ENCODE measurements around the gene GSTM4. TPM values are rescaled to one million over a fixed set of nuclear protein-coding genes. Genes with fewer than 3 reads are reported as not detected.

GSTM4 gene
- total and polyA plus RNA-seq, 2 of the 8 experiments (the other 6 are each of a cell fraction or from before 2014, with no cell fraction given) = 11.3 to 31.4 TPM

Other genes starting within 250 kb of the GSTM4 start
- 147 and 166 TPM in 2 replicates for gene PSMA5, start 229.7 kb upstream of the GSTM4 start, total RNA-seq (2021; fragmentation: NEBNext Ultra II Directional; extraction: Animal tissue kit (Norgen Biotek cat#: 25700))
- 73.3 and 140 TPM in 2 replicates for gene PSMA5, start 229.7 kb upstream of the GSTM4 start, polyA plus RNA-seq (2011; rRNA removed)
- 1.5 and 1.7 TPM in 2 replicates for gene SYPL2, start 189.6 kb upstream of the GSTM4 start, total RNA-seq (2021; fragmentation: NEBNext Ultra II Directional; extraction: Animal tissue kit (Norgen Biotek cat#: 25700))
- gene SYPL2, start 189.6 kb upstream of the GSTM4 start, polyA plus RNA-seq (2011; rRNA removed) = 1.5 and 1.6 TPM in 2 replicates
- 9.3 and 9.8 TPM in 2 replicates for gene ATXN7L2, start 172.2 kb upstream of the GSTM4 start, total RNA-seq (2021; fragmentation: NEBNext Ultra II Directional; extraction: Animal tissue kit (Norgen Biotek cat#: 25700))
- 8.1 and 12.3 TPM in 2 replicates for gene ATXN7L2, start 172.2 kb upstream of the GSTM4 start, polyA plus RNA-seq (2011; rRNA removed)
- 3.6 and 4.3 TPM in 2 replicates for gene CYB561D1, start 162.0 kb upstream of the GSTM4 start, total RNA-seq (2021; fragmentation: NEBNext Ultra II Directional; extraction: Animal tissue kit (Norgen Biotek cat#: 25700))
- gene CYB561D1, start 162.0 kb upstream of the GSTM4 start, polyA plus RNA-seq (2011; rRNA removed) = 3.8 and 6.8 TPM in 2 replicates
- gene AMIGO1, start 146.4 kb upstream of the GSTM4 start, total RNA-seq (2021; fragmentation: NEBNext Ultra II Directional; extraction: Animal tissue kit (Norgen Biotek cat#: 25700)) = 2.4 and 2.7 TPM in 2 replicates
- 1.5 and 2.4 TPM in 2 replicates for gene AMIGO1, start 146.4 kb upstream of the GSTM4 start, polyA plus RNA-seq (2011; rRNA removed)
- gene GPR61, start 116.2 kb upstream of the GSTM4 start, total RNA-seq (2021; fragmentation: NEBNext Ultra II Directional; extraction: Animal tissue kit (Norgen Biotek cat#: 25700)) = 0.15 and 0.41 TPM in 2 replicates
- 0.53 and 0.63 TPM in 2 replicates for gene GPR61, start 116.2 kb upstream of the GSTM4 start, polyA plus RNA-seq (2011; rRNA removed)
- 9.2 and 9.8 TPM in 2 replicates for gene GNAI3, start 107.5 kb upstream of the GSTM4 start, total RNA-seq (2021; fragmentation: NEBNext Ultra II Directional; extraction: Animal tissue kit (Norgen Biotek cat#: 25700))
- 1.9 and 4.0 TPM in 2 replicates for gene GNAI3, start 107.5 kb upstream of the GSTM4 start, polyA plus RNA-seq (2011; rRNA removed)
- not detected in 2 replicates for gene GNAT2, start 36.5 kb upstream of the GSTM4 start, total RNA-seq (2021; fragmentation: NEBNext Ultra II Directional; extraction: Animal tissue kit (Norgen Biotek cat#: 25700))
- gene GNAT2, start 36.5 kb upstream of the GSTM4 start, polyA plus RNA-seq (2011; rRNA removed) = 0.05 and 0.14 TPM in 2 replicates
- gene AMPD2, start 36.3 kb upstream of the GSTM4 start, total RNA-seq (2021; fragmentation: NEBNext Ultra II Directional; extraction: Animal tissue kit (Norgen Biotek cat#: 25700)) = 67.7 and 69.4 TPM in 2 replicates
- 37.2 and 52.8 TPM in 2 replicates for gene AMPD2, start 36.3 kb upstream of the GSTM4 start, polyA plus RNA-seq (2011; rRNA removed)
- 9.6 and 12.2 TPM in 2 replicates for gene GSTM2, start 12.0 kb downstream of the GSTM4 start, total RNA-seq (2021; fragmentation: NEBNext Ultra II Directional; extraction: Animal tissue kit (Norgen Biotek cat#: 25700))
- 20.7 and 23.1 TPM in 2 replicates for gene GSTM2, start 12.0 kb downstream of the GSTM4 start, polyA plus RNA-seq (2011; rRNA removed)
- gene GSTM1, start 31.7 kb downstream of the GSTM4 start, total RNA-seq (2021; fragmentation: NEBNext Ultra II Directional; extraction: Animal tissue kit (Norgen Biotek cat#: 25700)) = 16.5 and 16.7 TPM in 2 replicates
- 38.8 and 42.5 TPM in 2 replicates for gene GSTM1, start 31.7 kb downstream of the GSTM4 start, polyA plus RNA-seq (2011; rRNA removed)
- 0.24 and 0.25 TPM in 2 replicates for gene GSTM5, start 56.2 kb downstream of the GSTM4 start, total RNA-seq (2021; fragmentation: NEBNext Ultra II Directional; extraction: Animal tissue kit (Norgen Biotek cat#: 25700))
- 0.64 and 0.89 TPM in 2 replicates for gene GSTM5, start 56.2 kb downstream of the GSTM4 start, polyA plus RNA-seq (2011; rRNA removed)
- gene GSTM3, start 84.9 kb downstream of the GSTM4 start, total RNA-seq (2021; fragmentation: NEBNext Ultra II Directional; extraction: Animal tissue kit (Norgen Biotek cat#: 25700)) = 2.2 and 4.3 TPM in 2 replicates
- gene GSTM3, start 84.9 kb downstream of the GSTM4 start, polyA plus RNA-seq (2011; rRNA removed) = 3.0 and 5.1 TPM in 2 replicates
- not detected in 2 replicates for gene EPS8L3, start 107.8 kb downstream of the GSTM4 start, total RNA-seq (2021; fragmentation: NEBNext Ultra II Directional; extraction: Animal tissue kit (Norgen Biotek cat#: 25700))
- gene EPS8L3, start 107.8 kb downstream of the GSTM4 start, polyA plus RNA-seq (2011; rRNA removed) = not detected in 2 replicates